Measurements from ENCODE around the gene TMEM256.

TMEM256 gene

GRCh38 chr17:7403977-7404736 is at the start of gene TMEM256:
Gene TMEM256 (minus strand): TSS chr17:7404097. CDS start chr17:7404084, 13 bp downstream.
- H3K9me3 Mint-ChIP-seq: no peaks in the 10 kb centered on the region
- peaks cover 9% of the 10 kb centered on the region for H3K36me3 Mint-ChIP-seq (ENCODE audit: low read depth)
- H3K27me3 Mint-ChIP-seq: no peaks in the 10 kb centered on the region
- H3K4me3 Mint-ChIP-seq: peak within 1 kb of the TSS; percentile 91
- H3K27ac Mint-ChIP-seq: peak within 1 kb of the TSS; percentile 94
- peaks cover 12% of the 10 kb centered on the region for H3K4me1 Mint-ChIP-seq (ENCODE audit: low read depth)

GRCh38 chr17:7448461-7448860 is 44.6 kb upstream of the TMEM256 start:
- H3K4me3 Mint-ChIP-seq: no peak overlapping the region
- H3K36me3 Mint-ChIP-seq (ENCODE audit: low read depth): peaks cover 6% of the 10 kb centered on the region
- H3K27ac Mint-ChIP-seq: no peak overlapping the region
- H3K4me1 Mint-ChIP-seq (ENCODE audit: low read depth): peaks cover 22% of the 10 kb centered on the region
- H3K9me3 Mint-ChIP-seq: no peaks in the 10 kb centered on the region
- peaks cover 41% of the 10 kb centered on the region for H3K27me3 Mint-ChIP-seq

- H3K4me3 Mint-ChIP-seq: peak overlapping the region; percentile 55
- H3K4me1 Mint-ChIP-seq (ENCODE audit: low read depth): peaks cover 25% of the 10 kb centered on the region
- H3K36me3 Mint-ChIP-seq (ENCODE audit: low read depth): peaks cover 6% of the 10 kb centered on the region
- H3K27me3 Mint-ChIP-seq: peaks cover 59% of the 10 kb centered on the region
- peak overlapping the region; percentile 22 for H3K27ac Mint-ChIP-seq
- no peaks in the 10 kb centered on the region for H3K9me3 Mint-ChIP-seq
These were observed 41.7 kb upstream of the TMEM256 start for GRCh38 chr17:7445619-7445968.

GRCh38 chr17:7444682-7445618 is 41.1 kb upstream of the TMEM256 start, which contains the start of gene CHRNB1:
Gene CHRNB1 (plus strand): TSS chr17:7445061. CDS start chr17:7445128, 67 bp downstream.
- Mint-ChIP-seq H3K9me3 (no peaks in the 10 kb centered on the region), H3K36me3 (ENCODE audit: low read depth) (peaks cover 6% of the 10 kb centered on the region), H3K4me1 (ENCODE audit: low read depth) (peaks cover 32% of the 10 kb centered on the region), H3K4me3 (peak within 1 kb of the TSS; percentile 55), H3K27me3 (peaks cover 63% of the 10 kb centered on the region), H3K27ac (peak within 1 kb of the TSS; percentile 22)

- Mint-ChIP-seq H3K4me1 (ENCODE audit: low read depth) (peaks cover 39% of the 10 kb centered on the region), H3K36me3 (ENCODE audit: low read depth) (peaks cover 5% of the 10 kb centered on the region), H3K27me3 (peaks cover 67% of the 10 kb centered on the region), H3K4me3 (no peak overlapping the region), H3K27ac (no peak overlapping the region), H3K9me3 (no peaks in the 10 kb centered on the region)
These were observed 39.9 kb upstream of the TMEM256 start for GRCh38 chr17:7443499-7444485.

GRCh38 chr17:7442142-7442541 is 38.2 kb upstream of the TMEM256 start:
- Mint-ChIP-seq H3K4me3 (no peak overlapping the region), H3K36me3 (ENCODE audit: low read depth) (peaks cover 4% of the 10 kb centered on the region), H3K27me3 (peaks cover 64% of the 10 kb centered on the region), H3K9me3 (no peaks in the 10 kb centered on the region), H3K27ac (no peak overlapping the region), H3K4me1 (ENCODE audit: low read depth) (peaks cover 53% of the 10 kb centered on the region)

- Mint-ChIP-seq H3K4me3 (no peak overlapping the region), H3K27ac (no peak overlapping the region), H3K36me3 (ENCODE audit: low read depth) (peaks cover 4% of the 10 kb centered on the region), H3K27me3 (peaks cover 58% of the 10 kb centered on the region), H3K9me3 (no peaks in the 10 kb centered on the region), H3K4me1 (ENCODE audit: low read depth) (peaks cover 58% of the 10 kb centered on the region)
These were observed 37.4 kb upstream of the TMEM256 start for GRCh38 chr17:7441266-7441665.

GRCh38 chr17:7440834-7441195 is 36.9 kb upstream of the TMEM256 start:
- peaks cover 54% of the 10 kb centered on the region for H3K27me3 Mint-ChIP-seq
- no peaks in the 10 kb centered on the region for H3K9me3 Mint-ChIP-seq
- no peak overlapping the region for H3K27ac Mint-ChIP-seq
- peak overlapping the region; percentile 81 for H3K4me3 Mint-ChIP-seq
- peaks cover 57% of the 10 kb centered on the region for H3K4me1 Mint-ChIP-seq (ENCODE audit: low read depth)
- peaks cover 4% of the 10 kb centered on the region for H3K36me3 Mint-ChIP-seq (ENCODE audit: low read depth)

- peaks cover 55% of the 10 kb centered on the region for H3K4me1 Mint-ChIP-seq (ENCODE audit: low read depth)
These were observed 36.4 kb upstream of the TMEM256 start for GRCh38 chr17:7440113-7440833.

GRCh38 chr17:7439462-7440112 is 35.7 kb upstream of the TMEM256 start, which contains the start of gene FGF11:
Gene FGF11 (plus strand): TSS chr17:7439512. CDS start chr17:7439621, 109 bp downstream.
- peaks cover 4% of the 10 kb centered on the region for H3K36me3 Mint-ChIP-seq (ENCODE audit: low read depth)
- no peaks in the 10 kb centered on the region for H3K9me3 Mint-ChIP-seq
- peaks cover 44% of the 10 kb centered on the region for H3K27me3 Mint-ChIP-seq
- H3K27ac Mint-ChIP-seq: peak within 1 kb of the TSS; percentile 71
- H3K4me1 Mint-ChIP-seq (ENCODE audit: low read depth): peaks cover 53% of the 10 kb centered on the region
- peak within 1 kb of the TSS; percentile 81 for H3K4me3 Mint-ChIP-seq

More at GRCh38 chr17:7440113-7440833, 36.4 kb upstream of the TMEM256 start:
- no peaks in the 10 kb centered on the region for H3K9me3 Mint-ChIP-seq
- H3K4me3 Mint-ChIP-seq: peak overlapping the region; percentile 81
- H3K27ac Mint-ChIP-seq: peak overlapping the region; percentile 71
- H3K27me3 Mint-ChIP-seq: peaks cover 49% of the 10 kb centered on the region
- H3K36me3 Mint-ChIP-seq (ENCODE audit: low read depth): peaks cover 4% of the 10 kb centered on the region

- peak overlapping the region; percentile 81 for H3K4me3 Mint-ChIP-seq
- peaks cover 50% of the 10 kb centered on the region for H3K4me1 Mint-ChIP-seq (ENCODE audit: low read depth)
- H3K27me3 Mint-ChIP-seq: peaks cover 36% of the 10 kb centered on the region
- no peaks in the 10 kb centered on the region for H3K9me3 Mint-ChIP-seq
- no peak overlapping the region for H3K27ac Mint-ChIP-seq
- H3K36me3 Mint-ChIP-seq (ENCODE audit: low read depth): peaks cover 4% of the 10 kb centered on the region
These were observed 35.0 kb upstream of the TMEM256 start for GRCh38 chr17:7438656-7439460.

GRCh38 chr17:7437950-7438614 is 34.2 kb upstream of the TMEM256 start:
- Mint-ChIP-seq H3K4me3 (peak overlapping the region; percentile 81), H3K27me3 (peaks cover 32% of the 10 kb centered on the region), H3K9me3 (no peaks in the 10 kb centered on the region), H3K27ac (peak overlapping the region; percentile 37), H3K36me3 (ENCODE audit: low read depth) (peaks cover 4% of the 10 kb centered on the region), H3K4me1 (ENCODE audit: low read depth) (peaks cover 50% of the 10 kb centered on the region)
